ENCODE results near the gene NFIC.

Gene NFIC

GRCh38 chr19:3480383-3481091 is 114.2 kb downstream of the NFIC start, which contains the start of gene SMIM24:
Gene SMIM24, minus strand, starts transcription at chr19:3480525. Its CDS starts 62 bp downstream, at chr19:3480463.
- Histone ChIP-seq H3K4me3 (ENCODE audit: low read length) (peak within 1 kb of the TSS; percentile 59), H3K9me3 (ENCODE audit: control insufficient read depth, insufficient read depth, low read length) (no peaks in the 10 kb centered on the region), H4K20me1 (ENCODE audit: control insufficient read depth, insufficient read depth, low read depth, low read length) (no peaks in the 10 kb centered on the region), H3K36me3 (ENCODE audit: control insufficient read depth, low read length) (no peaks in the 10 kb centered on the region), H3K9me2 (replicated peaks; ENCODE audit: control insufficient read depth, low read length) (no peaks in the 10 kb centered on the region), H3K4me2 (ENCODE audit: low read length) (peak within 1 kb of the TSS; percentile 61), H3K27me3 (ENCODE audit: control insufficient read depth, low read length) (no peaks in the 10 kb centered on the region), H3K27ac (ENCODE audit: low read depth, low read length) (peak within 1 kb of the TSS; percentile 82), H3F3A (ENCODE audit: control insufficient read depth, insufficient read depth) (peaks cover 12% of the 10 kb centered on the region), H3K79me2 (ENCODE audit: control insufficient read depth, low read length) (no peaks in the 10 kb centered on the region), H3K4me1 (ENCODE audit: control insufficient read depth, low read length) (peaks cover 42% of the 10 kb centered on the region)
- TF ChIP-seq CTCF (IDR thresholded peaks at IDR 0.05; ENCODE audit: low read depth, low read length, poor library complexity, severe bottlenecking) (no peak), EZH2phosphoT487 (IDR thresholded peaks at IDR 0.05; ENCODE audit: borderline replicate concordance, low read length) (no peak)

- Histone ChIP-seq H3K4me2 (ENCODE audit: low read length) (peak overlapping the region; percentile 61), H3K27me3 (ENCODE audit: control insufficient read depth, low read length) (no peaks in the 10 kb centered on the region), H4K20me1 (ENCODE audit: control insufficient read depth, insufficient read depth, low read depth, low read length) (no peaks in the 10 kb centered on the region), H3K9me3 (ENCODE audit: control insufficient read depth, insufficient read depth, low read length) (no peaks in the 10 kb centered on the region), H3K9me2 (replicated peaks; ENCODE audit: control insufficient read depth, low read length) (no peaks in the 10 kb centered on the region), H3K4me1 (ENCODE audit: control insufficient read depth, low read length) (peaks cover 42% of the 10 kb centered on the region), H3F3A (ENCODE audit: control insufficient read depth, insufficient read depth) (peaks cover 12% of the 10 kb centered on the region), H3K36me3 (ENCODE audit: control insufficient read depth, low read length) (no peaks in the 10 kb centered on the region), H3K79me2 (ENCODE audit: control insufficient read depth, low read length) (no peaks in the 10 kb centered on the region), H3K4me3 (ENCODE audit: low read length) (peak overlapping the region; percentile 59), H3K27ac (ENCODE audit: low read depth, low read length) (peak overlapping the region; percentile 82)
- TF ChIP-seq EZH2phosphoT487 (IDR thresholded peaks at IDR 0.05; ENCODE audit: borderline replicate concordance, low read length): no peak
Measured at GRCh38 chr19:3481241-3482090, 115.1 kb downstream of the NFIC start.

- peak overlapping the region; percentile 61; the same call in 1 of the 2 replicates for H3K4me2 ChIP-seq (ENCODE audit: low read length)
- no peak overlapping the region for H3K27ac ChIP-seq (ENCODE audit: low read depth, low read length)
- H3K36me3 ChIP-seq (ENCODE audit: control insufficient read depth, low read length): no peaks in the 10 kb centered on the region
- H3K4me3 ChIP-seq (ENCODE audit: low read length): no peak overlapping the region
- no peaks in the 10 kb centered on the region for H3K79me2 ChIP-seq (ENCODE audit: control insufficient read depth, low read length)
- TF ChIP-seq CTCF (IDR thresholded peaks at IDR 0.05; ENCODE audit: low read depth, low read length, poor library complexity, severe bottlenecking) (no peak), EZH2phosphoT487 (IDR thresholded peaks at IDR 0.05; ENCODE audit: borderline replicate concordance, low read length) (no peak)
- H3K9me3 ChIP-seq (ENCODE audit: control insufficient read depth, insufficient read depth, low read length): no peaks in the 10 kb centered on the region
- H4K20me1 ChIP-seq (ENCODE audit: control insufficient read depth, insufficient read depth, low read depth, low read length): no peaks in the 10 kb centered on the region
- no peaks in the 10 kb centered on the region for H3K27me3 ChIP-seq (ENCODE audit: control insufficient read depth, low read length)
- no peaks in the 10 kb centered on the region for H3K9me2 ChIP-seq (replicated peaks; ENCODE audit: control insufficient read depth, low read length)
- peaks cover 12% of the 10 kb centered on the region for H3F3A ChIP-seq (ENCODE audit: control insufficient read depth, insufficient read depth)
- peaks cover 42% of the 10 kb centered on the region for H3K4me1 ChIP-seq (ENCODE audit: control insufficient read depth, low read length)
Measured at GRCh38 chr19:3482507-3483225, 116.3 kb downstream of the NFIC start.

All from DOHH2 (cell line).